Measurements from ENCODE around the gene INHBC. TPM values are rescaled to one million over a fixed set of nuclear protein-coding genes. Genes with fewer than 3 reads are reported as not detected.
"Not testable (repeated sequence)": the region's sequence is repeated elsewhere in the genome, so short reads cannot be mapped to it uniquely, and the experiment has no call there.

Gene INHBC
- total RNA-seq, 1 donor from 2014 or later: not detected

GRCh38 chr12:57420482-57420881, 14.1 kb upstream of the INHBC start:
- intact Hi-C loops (cut with DNase I): no loop called here
- no peak for ATAC-seq
- DNase-seq (ENCODE audit: missing footprints): no peak

GRCh38 chr12:57426948-57427347, 7.6 kb upstream of the INHBC start:
- DNase-seq (ENCODE audit: missing footprints); ATAC-seq; intact Hi-C loops (cut with DNase I): not testable (repeated sequence)

- no peak for DNase-seq (ENCODE audit: missing footprints)
- intact Hi-C loops (cut with DNase I): no loop called here
- ATAC-seq: no peak
These were observed 5.6 kb upstream of the INHBC start for GRCh38 chr12:57428965-57429364.

- no peak for ATAC-seq
- intact Hi-C loops (cut with DNase I): no loop called here
- no peak for DNase-seq (ENCODE audit: missing footprints)
These were observed 5.0 kb upstream of the INHBC start for GRCh38 chr12:57429473-57430111.

GRCh38 chr12:57430112-57430930, 4.3 kb upstream of the INHBC start:
- intact Hi-C loops (cut with DNase I): no loop called here
- DNase-seq (ENCODE audit: missing footprints): peak; percentile 82
- ATAC-seq: peak; percentile 73

GRCh38 chr12:57430931-57431566, 3.5 kb upstream of the INHBC start, which contains the start of gene R3HDM2:
TSS of gene R3HDM2 (minus strand) at chr12:57431043. CDS start at chr12:57310428, 120,615 bp downstream.
- ATAC-seq (peak; percentile 98), DNase-seq (ENCODE audit: missing footprints) (peak; percentile 96)
- intact Hi-C loops (cut with DNase I): no loop called here

GRCh38 chr12:57431654-57432188, 2.9 kb upstream of the INHBC start:
- intact Hi-C loops (cut with DNase I): no loop called here
- ATAC-seq: no peak

GRCh38 chr12:57433370-57433769, 1.2 kb upstream of the INHBC start:
- no peak for DNase-seq (ENCODE audit: missing footprints)
- intact Hi-C loops (cut with DNase I): no loop called here
- no peak for ATAC-seq

More at GRCh38 chr12:57431654-57432188, 2.9 kb upstream of the INHBC start:
- no peak for DNase-seq (ENCODE audit: missing footprints)

- DNase-seq (ENCODE audit: missing footprints) (no peak), ATAC-seq (no peak)
- intact Hi-C loops (cut with DNase I): no loop called here
These were observed 709 bp downstream of the INHBC start for GRCh38 chr12:57435293-57435692.

- no peak for ATAC-seq
- intact Hi-C loops (cut with DNase I): no loop called here
- no peak for DNase-seq (ENCODE audit: missing footprints)
These were observed 3.8 kb downstream of the INHBC start for GRCh38 chr12:57438400-57438799.

- DNase-seq (ENCODE audit: missing footprints): no peak
- ATAC-seq: no peak
- intact Hi-C loops (cut with DNase I): no loop called here
These were observed 5.2 kb downstream of the INHBC start for GRCh38 chr12:57439762-57440266.

- intact Hi-C loops (cut with DNase I); DNase-seq (ENCODE audit: missing footprints); ATAC-seq: not testable (repeated sequence)
These were observed 6.8 kb downstream of the INHBC start for GRCh38 chr12:57441393-57441792.

GRCh38 chr12:57441846-57442427, 7.4 kb downstream of the INHBC start:
- intact Hi-C loops (cut with DNase I): no loop called here
- ATAC-seq (no peak), DNase-seq (ENCODE audit: missing footprints) (no peak)

- DNase-seq (ENCODE audit: missing footprints); ATAC-seq; intact Hi-C loops (cut with DNase I): not testable (repeated sequence)
These were observed 9.8 kb downstream of the INHBC start for GRCh38 chr12:57444337-57444736.

GRCh38 chr12:57444744-57445143, 10.2 kb downstream of the INHBC start:
- no peak for ATAC-seq
- DNase-seq (ENCODE audit: missing footprints): no peak
- intact Hi-C loops (cut with DNase I): no loop called here

GRCh38 chr12:57446292-57446960, 11.8 kb downstream of the INHBC start:
- intact Hi-C loops (cut with DNase I): no loop called here
- DNase-seq (ENCODE audit: missing footprints) (no peak), ATAC-seq (no peak)

- ATAC-seq (no peak), DNase-seq (ENCODE audit: missing footprints) (no peak)
- intact Hi-C loops (cut with DNase I): no loop called here
These were observed 14.1 kb downstream of the INHBC start for GRCh38 chr12:57448669-57449068.

GRCh38 chr12:57449375-57449774, 14.8 kb downstream of the INHBC start:
- ATAC-seq: no peak
- DNase-seq (ENCODE audit: missing footprints): no peak

More at GRCh38 chr12:57449375-57449774, 14.8 kb downstream of the INHBC start:
- intact Hi-C loops (cut with DNase I): no loop called here
